Heart left ventricle (tissue), 13 donors: Measurements from ENCODE around the gene LCE7A.

ENCODE experiments used
- CTCF ChIP-seq, 12 donors: fragments of 200-600 bp; sonication (generic) in 4 of 12; IDR thresholded peaks; one replicate each; pipeline versions ENCODE4 v1.5.0 to v1.8.0; 2018 to 2022; ENCODE audit warnings: antibody characterized with exemption in 12 of 12, mild to moderate bottlenecking in 5 of 12
- POLR2A ChIP-seq, 2 donors: fragments of 450-650 bp; IDR thresholded peaks; one replicate each; pipeline ENCODE4 v1.6.1; 2017; ENCODE audit warnings: antibody characterized with exemption in 2 of 2, mild to moderate bottlenecking in 2 of 2, moderate library complexity in 2 of 2
- donor health status: ischemic (EF 13 %, LVEDD 7.1; RV severe dilation, severe dysfunction).
- donor health status: DM: no; HTN: yes; CAD: no.
- donor health status: DM: no; HTN: no; CAD: no.
- donor health status: ischemic (EF 25% LVEDD 6.9; RV normal size, moderate dysfunction).
- donor health status: ischemic (EF 25% LVEDD 5.7; RV mildly dilated, moderate dysfunction).
- donor health status: ischemic (EF 35%, LVEDD 5.7; RV mildly dilated, moderate dysfunction).
- donor health status: nonischemic (EF 11% LVEDD 7.7; RV severe dilation, severe dysfunction).
- donor health status: DM: yes; HTN: yes; CAD: no.
- donor health status: PGD.
- donor health status: ischemic (EF 29% LVEDD 5.4; RV normal size, mild dysfunction).
- donor health status: nonischemic (EF 23%, LVEDD 6.1; RV moderate dilation, normal function).

GRCh38 chr1:152836870-152837269, 22.9 kb upstream of the LCE7A start:
- no peak for TF ChIP-seq POLR2A (IDR thresholded peaks at IDR 0.05)
- no peak for TF ChIP-seq CTCF (IDR thresholded peaks at IDR 0.05)
